ENCODE data around the gene VIM.

Gene VIM

GRCh38 chr10:17228091-17229015, at the start of gene VIM:
TSS of gene VIM (plus strand) at chr10:17228241. CDS start at chr10:17229423, 1,182 bp downstream.
- peak; percentile 96 for DNase-seq (ENCODE audit: low spot score)

- DNase-seq (ENCODE audit: low spot score): no peak
Measured at GRCh38 chr10:17179002-17179401, 49.0 kb upstream of the VIM start.

- no peak for DNase-seq (ENCODE audit: low spot score)
Measured at GRCh38 chr10:17181110-17181509, 46.9 kb upstream of the VIM start.

DNA sequence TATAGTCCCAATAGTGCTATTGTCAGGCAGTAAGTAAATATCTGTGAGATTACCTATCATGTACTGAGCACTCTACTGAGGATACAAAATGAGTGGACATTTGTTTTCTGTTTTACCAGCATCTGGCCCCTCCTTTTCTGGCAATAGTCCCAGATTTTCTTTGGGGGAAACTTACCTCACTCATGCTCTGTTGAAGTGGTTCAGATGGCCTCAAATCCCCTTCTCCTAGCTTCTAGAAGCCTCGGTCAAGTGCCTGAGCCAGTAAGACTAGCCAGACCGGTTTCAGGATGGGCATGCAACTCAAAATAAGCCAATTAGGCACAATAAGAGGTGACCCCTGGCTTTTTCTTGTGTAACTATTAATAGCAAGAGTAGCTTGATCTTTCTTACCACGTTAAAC, 46.3 kb upstream of the VIM start:
- no peak for DNase-seq (ENCODE audit: low spot score)

DNA sequence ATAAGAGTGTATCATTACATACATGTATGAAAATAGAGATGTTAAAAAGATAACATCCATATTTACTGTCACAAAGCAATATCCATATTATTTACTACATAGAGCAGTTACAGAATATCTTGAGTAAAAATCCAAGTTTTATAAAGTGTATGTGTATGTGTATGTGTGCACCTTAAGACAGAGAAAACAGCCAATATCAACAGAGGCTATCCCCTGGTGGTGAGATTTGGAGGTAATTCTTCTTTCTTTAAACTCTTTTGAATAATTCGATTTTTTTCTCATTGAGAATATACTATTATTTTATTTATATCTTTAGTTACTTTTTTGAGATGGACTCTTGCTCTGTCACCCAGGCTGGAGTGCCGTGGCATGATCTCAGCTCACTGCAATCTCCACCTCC, 44.9 kb upstream of the VIM start:
- DNase-seq (ENCODE audit: low spot score): no peak

DNA sequence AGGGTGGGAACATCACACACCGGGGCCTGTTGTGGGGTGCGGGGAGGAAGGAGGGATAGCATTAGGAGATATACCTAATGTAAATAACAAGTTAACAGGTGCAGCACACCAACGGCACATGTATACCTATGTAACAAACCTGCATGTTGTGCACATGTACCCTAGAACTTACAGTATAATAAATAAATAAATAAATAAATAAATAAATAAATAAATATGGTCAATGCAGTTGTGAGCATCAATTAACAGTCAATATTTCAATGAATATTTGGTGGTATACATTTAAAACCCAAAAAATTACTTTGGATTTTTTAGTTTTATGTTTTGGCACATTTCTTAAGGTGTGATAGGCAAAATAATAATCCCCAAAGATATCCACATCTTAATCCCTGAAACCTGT, 42.2 kb upstream of the VIM start:
- no peak for DNase-seq (ENCODE audit: low spot score)

- DNase-seq (ENCODE audit: low spot score): no peak
Measured at GRCh38 chr10:17188644-17189172, 39.3 kb upstream of the VIM start.

GRCh38 chr10:17190602-17191001, 37.4 kb upstream of the VIM start:
- no peak for DNase-seq (ENCODE audit: low spot score)

DNA sequence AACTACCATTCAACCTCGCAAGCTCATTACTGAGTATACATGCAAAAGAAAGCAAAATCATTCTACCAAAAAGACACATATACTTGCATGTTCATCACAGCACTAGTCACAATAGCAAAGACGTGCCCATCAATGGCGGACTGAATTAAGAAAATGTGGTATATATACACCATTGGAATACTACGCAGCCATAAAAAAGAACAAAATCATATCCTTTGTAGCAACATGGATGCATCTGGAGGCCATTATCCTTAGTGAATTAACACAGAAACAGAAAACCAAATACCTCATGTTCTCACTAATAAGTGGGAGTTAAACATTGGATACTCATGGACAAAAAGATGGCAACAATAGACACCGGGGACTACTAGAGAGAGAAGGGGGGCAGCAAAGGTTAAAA, 33.0 kb upstream of the VIM start:
- DNase-seq (ENCODE audit: low spot score): no peak

DNA sequence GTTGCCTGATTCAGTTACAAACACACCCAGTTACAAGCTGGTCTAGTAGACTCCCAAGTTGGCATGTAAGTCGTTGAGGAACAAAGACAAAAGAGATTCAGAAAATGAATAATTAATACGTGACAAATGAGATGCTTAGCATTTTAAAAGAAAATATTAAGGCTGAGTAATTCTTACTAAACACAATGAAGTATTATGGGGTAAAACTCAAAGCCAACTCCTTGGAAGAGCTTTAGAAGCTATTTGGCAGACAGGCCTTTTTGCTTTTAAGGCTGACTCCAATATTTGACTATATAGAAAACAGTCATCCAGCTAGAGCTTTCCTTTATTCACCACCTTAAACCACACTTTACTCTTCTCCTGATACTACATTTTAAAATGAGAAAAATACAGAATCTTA, 32.0 kb upstream of the VIM start:
- no peak for DNase-seq (ENCODE audit: low spot score)

DNA sequence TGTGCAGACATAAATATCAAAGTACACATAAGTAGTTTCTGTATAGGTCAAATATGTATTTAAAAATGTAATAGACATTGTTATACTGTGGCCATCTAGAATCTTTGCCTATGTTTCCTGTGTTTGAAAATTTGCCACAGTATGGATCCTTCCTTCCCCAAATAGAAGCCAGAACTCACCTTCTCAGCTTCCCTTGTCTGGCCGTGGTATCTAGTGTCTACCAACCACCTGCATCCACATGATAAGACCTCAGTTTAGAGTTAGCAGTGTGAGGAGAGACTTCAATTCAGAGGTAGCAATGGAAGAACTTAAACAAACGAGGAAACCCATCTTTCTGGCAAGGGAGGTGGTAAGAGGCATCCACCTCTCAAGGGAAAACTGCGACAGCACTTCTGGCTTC, 31.5 kb upstream of the VIM start:
- DNase-seq (ENCODE audit: low spot score): no peak

- no peak for DNase-seq (ENCODE audit: low spot score)
Measured at GRCh38 chr10:17199351-17199804, 28.7 kb upstream of the VIM start.

GRCh38 chr10:17200001-17200911, 27.8 kb upstream of the VIM start:
- DNase-seq (ENCODE audit: low spot score): no peak

DNA sequence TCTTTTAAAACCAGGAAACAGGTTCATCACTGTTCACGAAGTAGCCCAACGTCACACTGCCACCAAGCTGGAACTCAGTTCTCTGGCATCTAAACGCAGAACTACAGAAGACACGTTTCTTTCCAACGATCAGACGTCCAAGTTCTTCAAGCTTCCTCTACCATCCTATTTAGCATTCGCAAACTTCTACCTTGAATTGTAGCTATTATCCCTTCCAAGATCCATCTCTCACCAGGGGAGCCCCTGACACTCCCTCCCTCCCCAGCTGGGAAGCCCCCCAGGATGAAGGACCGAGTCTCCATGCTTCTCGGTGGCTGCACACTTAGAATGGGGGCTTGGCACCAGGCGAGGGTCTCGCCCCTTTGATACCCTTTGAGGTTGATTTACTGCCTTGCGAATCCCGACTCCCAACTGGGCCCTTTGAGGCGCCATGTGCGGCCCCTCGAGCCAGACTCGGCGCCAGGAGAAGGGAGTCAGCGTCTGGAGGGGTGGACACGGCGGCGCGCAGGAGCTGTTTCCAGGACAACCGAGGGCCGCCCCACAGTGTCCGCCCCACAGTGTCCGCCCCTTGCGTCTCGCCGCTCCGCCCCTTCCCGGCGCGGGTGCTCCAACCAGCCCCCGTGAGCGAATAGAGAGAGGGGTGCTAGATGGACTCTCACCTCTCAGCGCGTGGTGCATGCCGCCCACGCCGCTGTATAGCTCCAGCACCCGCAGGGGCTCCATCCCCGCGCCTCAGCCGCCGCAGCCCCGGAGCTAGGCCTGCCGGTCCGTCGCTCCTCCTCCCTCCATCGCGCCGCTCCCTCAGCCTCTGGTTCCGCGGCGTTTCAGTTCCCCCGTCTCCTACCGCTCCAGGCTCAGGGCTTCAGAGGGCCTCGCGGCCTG, 26.9 kb upstream of the VIM start, which contains the start of gene TRDMT1:
Gene TRDMT1 (minus strand): TSS at position 761 of the 882 bp plus-strand sequence. CDS start 38 bp downstream, at position 723.
- peak; percentile 78 for DNase-seq (ENCODE audit: low spot score)

- no peak for DNase-seq (ENCODE audit: low spot score)
Measured at GRCh38 chr10:17201794-17202116, 26.3 kb upstream of the VIM start.

DNA sequence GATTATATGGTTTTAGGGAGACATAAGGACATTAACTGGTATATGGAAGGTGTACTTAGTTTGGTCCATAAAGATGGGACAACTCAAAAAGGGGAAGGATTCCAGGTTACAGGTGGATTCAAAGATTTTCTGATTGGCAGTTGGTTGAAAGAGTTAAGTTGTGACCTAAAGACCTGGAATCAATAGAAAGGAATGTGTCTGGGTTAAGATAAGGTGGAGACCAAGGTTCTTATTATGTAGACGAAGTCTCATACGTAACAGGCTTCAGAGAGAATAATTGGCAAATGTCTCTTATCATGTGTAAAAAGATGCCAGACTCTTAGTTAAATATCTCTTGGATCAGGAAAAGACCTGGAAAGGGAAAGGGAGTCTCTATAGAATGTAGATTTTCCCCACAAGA, 25.5 kb upstream of the VIM start:
- no peak for DNase-seq (ENCODE audit: low spot score)

DNA sequence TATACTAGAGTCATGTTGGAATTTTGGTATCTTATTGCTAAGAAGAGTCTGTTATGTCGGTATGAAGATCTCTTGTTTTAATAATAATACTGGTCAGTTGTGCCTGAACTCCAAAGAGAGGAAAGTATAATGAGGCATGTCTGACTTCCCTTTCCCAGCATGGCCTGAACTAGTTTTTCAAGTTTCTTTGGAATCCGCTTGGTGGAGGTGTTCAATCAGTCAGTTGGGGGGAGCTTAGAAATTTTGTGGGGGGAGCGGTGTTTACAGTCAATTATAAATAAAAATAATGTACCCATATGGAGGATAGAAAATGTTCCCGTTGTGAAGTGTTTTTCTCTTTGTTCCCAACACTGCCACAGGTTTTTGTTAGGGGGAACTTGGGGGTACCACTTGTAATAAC, 25.0 kb upstream of the VIM start:
- no peak for DNase-seq (ENCODE audit: low spot score)

- peak; percentile 14 for DNase-seq (ENCODE audit: low spot score)
Measured at GRCh38 chr10:17203416-17203815, 24.6 kb upstream of the VIM start.

- DNase-seq (ENCODE audit: low spot score): peak; percentile 88
Measured at GRCh38 chr10:17206210-17206709, 21.8 kb upstream of the VIM start.

DNA sequence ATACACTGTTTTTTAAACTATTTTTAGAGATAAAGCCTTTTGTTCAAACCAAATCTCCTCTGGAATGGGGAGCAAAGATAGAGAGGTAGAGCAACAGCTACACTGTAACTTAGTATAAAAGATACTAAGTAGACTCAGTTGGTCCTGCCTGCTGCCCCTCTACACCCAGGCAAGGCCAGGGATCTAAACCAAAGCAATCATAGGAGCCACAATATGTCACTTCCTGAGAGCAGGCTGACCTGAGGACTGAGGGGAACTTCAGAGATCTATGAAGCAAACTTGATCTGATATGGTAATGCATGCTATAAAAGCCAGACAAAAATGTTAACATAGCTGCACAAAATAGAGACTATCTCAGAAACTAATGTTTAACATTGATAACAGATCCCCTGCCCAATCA, 19.6 kb upstream of the VIM start:
- DNase-seq (ENCODE audit: low spot score): no peak

DNA sequence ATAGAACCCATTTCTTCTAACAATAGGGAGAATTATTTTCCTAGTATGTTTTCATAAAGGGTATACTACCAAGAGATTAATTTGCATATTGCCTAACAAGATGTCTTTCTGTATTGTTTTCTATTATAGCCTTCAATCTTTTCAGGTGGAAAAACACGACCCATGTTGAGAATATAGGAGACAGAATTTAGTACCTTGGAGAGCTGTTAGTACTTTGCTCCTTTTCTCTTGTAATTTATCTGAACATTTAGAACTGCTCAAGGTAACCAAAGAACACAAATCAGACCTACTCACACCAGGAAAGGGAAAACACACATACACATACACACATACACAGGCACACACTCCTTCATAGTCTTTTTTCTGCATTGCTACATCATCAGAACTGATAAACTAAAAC, 18.7 kb upstream of the VIM start:
- DNase-seq (ENCODE audit: low spot score): no peak
